Uterus (tissue), 4 donors: ENCODE data around the gene EEFSEC. TPM values are rescaled to one million over a fixed set of nuclear protein-coding genes. Genes with fewer than 3 reads are reported as not detected.

ENCODE experiments used
- DNase-seq, 2 donors: peaks; one replicate each; pipeline ENCODE4 v3.0.0-alpha.2; 2019 to 2020
- H3K27ac ChIP-seq, 2 donors: fragments of 200-600 bp; sonication (generic); 1 replicate in 1 of 2; 2 replicates in 1 of 2; pipeline ENCODE4 v1.5.1; 2016 to 2018
- H3K27me3 ChIP-seq, 2 donors: fragments of 200-600 bp; sonication (generic); one replicate each; pipeline ENCODE4 v1.5.1; 2018 to 2019; ENCODE audit warnings: control low read depth in 1 of 2
- H3K36me3 ChIP-seq, 2 donors: fragments of 200-600 bp; sonication (generic); one replicate each; pipeline ENCODE4 v1.5.1; 2019; ENCODE audit warnings: control low read depth in 1 of 2
- H3K4me1 ChIP-seq, 2 donors: fragments of 200-600 bp; sonication (generic); one replicate each; pipeline ENCODE4 v1.5.1; 2018 to 2019; ENCODE audit warnings: control low read depth in 1 of 2
- H3K4me3 ChIP-seq, 2 donors: fragments of 200-600 bp; sonication (generic); 1 replicate in 1 of 2; 2 replicates in 1 of 2; pipeline ENCODE4 v1.5.1; 2018 to 2019; ENCODE audit warnings: mild to moderate bottlenecking in 1 of 2
- H3K9me3 ChIP-seq, 2 donors: fragments of 200-600 bp; sonication (generic); one replicate each; pipeline ENCODE4 v1.5.1; 2019; ENCODE audit warnings: control low read depth in 1 of 2
- CTCF ChIP-seq, 4 experiments: fragments of 200-600 bp in 2 of 4; fragments of 450-650 bp in 2 of 4; sonication (generic) in 2 of 4; IDR thresholded peaks; one replicate each; pipeline ENCODE4 v1.5.1; 2016 to 2019; ENCODE audit warnings: antibody characterized with exemption in 4 of 4, mild to moderate bottlenecking in 2 of 4, moderate library complexity in 1 of 4
- POLR2A ChIP-seq, 2 donors: fragments of 450-650 bp; IDR thresholded peaks; one replicate each; pipeline ENCODE4 v1.6.1; 2016; ENCODE audit warnings: antibody characterized with exemption in 2 of 2, mild to moderate bottlenecking in 1 of 2, moderate library complexity in 1 of 2
- intact Hi-C: fragments of 100-400 bp; cut with DNase I; formaldehyde crosslinking; loops from one replicate; pipeline ENCODE4 v1.15.1; 2023; ENCODE audit warnings: low total_unique reads
- total RNA-seq, 4 donors: library from RNA; depleted of rRNA in 3 of 4; stranded (reverse); fragments of >200 nt in 3 of 4; gene quantifications; one replicate each; pipeline versions ENCODE4 v1.1.0 to v1.2.4, GENCODE V29; 2014 to 2023
- donor health status: DM: yes; HTN: yes; CAD: no.

Gene EEFSEC
- total RNA-seq, 4 donors from 2014 or later: 2.9 to 20.0 (median 12.5) TPM

DNA sequence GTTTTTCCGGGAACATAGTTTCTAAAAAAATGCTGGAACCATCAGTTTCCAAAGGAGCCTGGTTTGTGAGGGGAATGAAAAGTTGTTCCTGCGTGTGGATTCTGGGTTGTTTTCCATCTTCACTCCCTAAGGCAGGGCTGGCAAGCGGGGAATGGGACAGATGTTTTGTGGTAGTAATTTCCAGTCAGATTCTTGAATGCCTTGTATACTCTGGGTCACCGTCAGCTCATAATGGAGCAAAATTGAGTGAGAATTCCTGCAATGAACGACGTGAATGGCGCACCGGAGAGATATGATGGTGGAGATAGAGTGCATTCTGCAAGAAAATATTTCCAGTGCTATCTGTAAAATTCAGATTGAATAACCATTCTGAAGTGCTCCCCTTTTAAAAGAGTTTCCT is 19.9 kb downstream of the EEFSEC start:
- no peaks in the 10 kb centered on the region for H3K9me3 ChIP-seq

GRCh38 chr3:128173849-128174248 is 20.6 kb downstream of the EEFSEC start:
- Histone ChIP-seq H3K9me3 (no peaks in the 10 kb centered on the region), H3K27ac (peak overlapping the region; percentile 66 to 79), H3K36me3 (no peaks in the 10 kb centered on the region), H3K27me3 (no peaks in the 10 kb centered on the region), H3K4me3 (no peak overlapping the region), H3K4me1 (peaks cover 4 to 21% of the 10 kb centered on the region in 2 donors)
- intact Hi-C loops: loop anchor here (5.0 kb wide), 1 partner anchor 323 kb away; no protein-coding TSS in a partner anchor
- no peak for DNase-seq
- TF ChIP-seq POLR2A (IDR thresholded peaks at IDR 0.05) (no peak), CTCF (IDR thresholded peaks at IDR 0.05) (no peak)

More for the DNA sequence above, 19.9 kb downstream of the EEFSEC start:
- Histone ChIP-seq H3K27ac (peak overlapping the region; percentile 66 to 79), H3K36me3 (no peaks in the 10 kb centered on the region), H3K27me3 (no peaks in the 10 kb centered on the region), H3K4me1 (peaks cover 4 to 21% of the 10 kb centered on the region in 2 donors), H3K4me3 (no peak overlapping the region)
- DNase-seq: no peak
- TF ChIP-seq CTCF (IDR thresholded peaks at IDR 0.05): no peak
- TF ChIP-seq POLR2A (IDR thresholded peaks at IDR 0.05): no peak
- intact Hi-C loops: loop anchor here (5.0 kb wide), 1 partner anchor 324 kb away; no protein-coding TSS in a partner anchor

DNA sequence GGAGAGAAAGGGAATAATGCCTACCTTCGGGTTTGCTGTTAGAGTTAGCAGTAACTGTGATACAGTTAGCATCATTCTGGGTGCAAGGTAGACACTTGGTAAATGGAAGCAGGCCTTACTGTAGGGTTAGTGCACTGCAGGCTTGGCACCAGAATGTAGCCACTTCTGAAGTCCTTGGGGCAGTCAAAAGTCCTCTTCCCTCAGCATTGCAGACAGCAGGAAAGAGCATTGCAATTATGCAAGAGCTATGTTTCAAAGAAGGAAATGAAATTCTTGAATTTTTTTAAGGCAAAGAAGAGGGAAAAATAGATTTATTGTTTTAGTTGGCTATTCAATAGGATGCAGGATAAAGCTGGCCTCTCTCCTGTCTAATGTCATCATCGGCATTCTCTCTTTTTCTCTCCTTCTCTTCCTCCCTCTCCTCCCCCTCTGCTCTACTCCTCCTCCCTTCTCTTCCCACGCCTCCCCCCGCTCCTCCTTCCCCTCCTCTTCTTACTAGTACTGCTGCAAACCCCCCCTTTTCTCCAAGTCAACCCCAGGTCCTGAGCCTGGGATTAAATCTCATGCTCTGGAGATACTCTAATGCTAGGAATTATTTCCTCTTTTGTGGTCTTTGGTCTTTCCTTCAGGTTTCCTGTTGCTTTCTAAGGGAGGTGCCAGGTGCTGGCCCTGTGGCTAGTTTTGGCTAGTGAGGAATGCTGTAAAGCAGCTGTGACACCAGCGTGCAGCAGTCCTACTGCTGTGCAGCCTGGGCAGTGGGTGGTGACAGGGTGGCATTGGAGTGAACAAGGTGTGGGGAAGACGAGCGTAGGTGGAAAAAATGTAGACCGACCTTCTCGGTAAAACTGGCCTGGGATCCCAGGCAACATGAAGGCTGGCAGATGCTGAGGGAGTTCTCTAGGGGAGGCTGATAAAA is 21.7 kb downstream of the EEFSEC start:
- Histone ChIP-seq H3K9me3 (no peaks in the 10 kb centered on the region), H3K27ac (peak overlapping the region; percentile 79 to 80), H3K27me3 (no peaks in the 10 kb centered on the region), H3K4me3 (no peak overlapping the region), H3K4me1 (peaks cover 4 to 21% of the 10 kb centered on the region in 2 donors), H3K36me3 (no peaks in the 10 kb centered on the region)
- TF ChIP-seq CTCF (IDR thresholded peaks at IDR 0.05) (no peak), POLR2A (IDR thresholded peaks at IDR 0.05) (no peak)
- DNase-seq: peak; percentile 77 to 85
- intact Hi-C loops: loop anchor here (5.0 kb wide), 2 partner anchors 312 to 322 kb away; no protein-coding TSS in a partner anchor

DNA sequence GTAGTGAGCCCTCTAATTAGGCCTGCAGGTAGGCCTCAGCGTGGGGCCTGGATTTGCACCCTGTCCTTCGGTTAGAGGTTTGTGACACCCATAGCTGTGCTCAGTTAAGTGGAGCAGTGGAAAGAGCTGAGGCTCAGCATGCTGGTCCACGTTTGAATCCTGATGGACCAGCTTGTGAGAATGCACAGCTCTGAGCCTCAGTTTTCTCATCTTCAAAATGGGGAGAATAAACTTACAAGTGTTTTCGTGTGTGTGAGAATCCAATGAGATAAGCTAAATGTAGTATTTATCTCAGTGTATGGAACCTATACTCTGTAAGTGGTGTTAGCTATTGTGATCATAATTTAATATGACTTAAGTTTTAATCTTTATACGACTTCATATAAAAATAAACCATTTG is 22.5 kb downstream of the EEFSEC start:
- Histone ChIP-seq H3K4me3 (no peak overlapping the region), H3K27ac (peak overlapping the region; percentile 79 to 80), H3K36me3 (no peaks in the 10 kb centered on the region), H3K27me3 (no peaks in the 10 kb centered on the region), H3K9me3 (no peaks in the 10 kb centered on the region), H3K4me1 (peaks cover 4 to 21% of the 10 kb centered on the region in 2 donors)
- intact Hi-C loops: loop anchor here (5.0 kb wide), 1 partner anchor 312 kb away; no protein-coding TSS in a partner anchor
- TF ChIP-seq POLR2A (IDR thresholded peaks at IDR 0.05): no peak
- no peak for TF ChIP-seq CTCF (IDR thresholded peaks at IDR 0.05)
- no peak for DNase-seq

- intact Hi-C loops: loop anchor here (5.0 kb wide), 1 partner anchor 311 kb away; no protein-coding TSS in a partner anchor
- no peak for TF ChIP-seq CTCF (IDR thresholded peaks at IDR 0.05)
- no peak for TF ChIP-seq POLR2A (IDR thresholded peaks at IDR 0.05)
- H3K4me1 ChIP-seq: peaks cover 4 to 21% of the 10 kb centered on the region in 2 donors
Observed at GRCh38 chr3:128176276-128176833, 23.1 kb downstream of the EEFSEC start.

More at GRCh38 chr3:128176276-128176833, 23.1 kb downstream of the EEFSEC start:
- Histone ChIP-seq H3K27me3 (no peaks in the 10 kb centered on the region), H3K9me3 (no peaks in the 10 kb centered on the region), H3K27ac (peak overlapping the region; percentile 79 to 80), H3K4me3 (no peak overlapping the region), H3K36me3 (no peaks in the 10 kb centered on the region)
- no peak for DNase-seq
